H9 (cell line): ENCODE measurements around the gene SIT1. TPM values are rescaled to one million over a fixed set of nuclear protein-coding genes. Genes with fewer than 3 reads are reported as not detected.

Experiments
- DNase-seq: peaks from one replicate; pipeline ENCODE4 v3.0.0-alpha.2; 2017
- H2AFZ ChIP-seq: one replicate; pipeline ENCODE4 v1.6.1; 2013; ENCODE audit warnings: mild to moderate bottlenecking, low read length, control low read depth, moderate library complexity
- H2AK5ac ChIP-seq: 2 replicates; pipeline ENCODE4 v1.6.1; 2013; ENCODE audit warnings: low read length, control low read depth, mixed read lengths; ENCODE audit not compliant: insufficient read length
- H2BK120ac ChIP-seq: one replicate; pipeline ENCODE4 v1.6.1; 2013; ENCODE audit warnings: low read depth, mild to moderate bottlenecking, low read length, control low read depth, inconsistent platforms; ENCODE audit not compliant: poor library complexity, severe bottlenecking
- H2BK12ac ChIP-seq: 2 replicates; pipeline ENCODE4 v1.6.1; 2013; ENCODE audit warnings: low read length, control low read depth, mixed read lengths, low read depth; ENCODE audit not compliant: insufficient read length
- H2BK15ac ChIP-seq: 2 replicates; pipeline ENCODE4 v1.6.1; 2013; ENCODE audit warnings: low read depth, low read length, control low read depth
- H2BK20ac ChIP-seq: one replicate; pipeline ENCODE4 v1.6.1; 2013; ENCODE audit warnings: low read depth, mild to moderate bottlenecking, low read length, control low read depth, inconsistent platforms; ENCODE audit not compliant: poor library complexity, severe bottlenecking
- H2BK5ac ChIP-seq: 2 replicates; pipeline ENCODE4 v1.6.1; 2013; ENCODE audit warnings: low read length, control low read depth, mixed read lengths; ENCODE audit not compliant: insufficient read length
- H3K14ac ChIP-seq: 2 replicates; pipeline ENCODE4 v1.6.1; 2013; ENCODE audit warnings: low read length, control low read depth; ENCODE audit not compliant: insufficient read depth
- H3K18ac ChIP-seq: 2 replicates; pipeline ENCODE4 v1.6.1; 2013; ENCODE audit warnings: low read depth, mild to moderate bottlenecking, mixed read lengths, low read length, control low read depth; ENCODE audit not compliant: insufficient read length
- H3K23ac ChIP-seq: 2 replicates; pipeline ENCODE4 v1.6.1; 2013; ENCODE audit warnings: low read length, control low read depth, mixed read lengths, low read depth; ENCODE audit not compliant: insufficient read length
- H3K23me2 ChIP-seq: 2 replicates; pipeline ENCODE4 v1.6.1; 2013; ENCODE audit warnings: low read depth, mild to moderate bottlenecking, mixed read lengths, low read length, control low read depth; ENCODE audit not compliant: insufficient read length, poor library complexity, severe bottlenecking
- H3K27ac ChIP-seq: 2 replicates; pipeline ENCODE4 v1.5.1; 2013; ENCODE audit warnings: low read length, control low read depth, mixed read lengths, low read depth; ENCODE audit not compliant: insufficient read length
- H3K27me3 ChIP-seq: 2 replicates; pipeline ENCODE4 v1.6.1; 2013; ENCODE audit warnings: low read length, control low read depth, inconsistent platforms; ENCODE audit not compliant: insufficient read depth
- H3K4ac ChIP-seq: 2 replicates; pipeline ENCODE4 v1.6.1; 2013; ENCODE audit warnings: low read depth, mild to moderate bottlenecking, control low read depth, inconsistent platforms, low read length, moderate library complexity
- H3K4me1 ChIP-seq: 2 replicates; pipeline ENCODE4 v1.6.1; 2013; ENCODE audit warnings: low read length, control low read depth, inconsistent platforms; ENCODE audit not compliant: insufficient read depth
- H3K4me2 ChIP-seq: 2 replicates; pipeline ENCODE4 v1.6.1; 2013; ENCODE audit warnings: low read length, control low read depth, mixed read lengths; ENCODE audit not compliant: insufficient read length, insufficient read depth
- H3K56ac ChIP-seq: 2 replicates; pipeline ENCODE4 v1.6.1; 2013; ENCODE audit warnings: low read depth, mild to moderate bottlenecking, mixed read lengths, low read length, control low read depth; ENCODE audit not compliant: insufficient read length
- H3K79me1 ChIP-seq: 2 replicates; pipeline ENCODE4 v1.6.1; 2013; ENCODE audit warnings: low read depth, mild to moderate bottlenecking, moderate library complexity, low read length, control low read depth, inconsistent platforms; ENCODE audit not compliant: insufficient read depth, poor library complexity, severe bottlenecking
- H3K79me2 ChIP-seq: 2 replicates; pipeline ENCODE4 v1.6.1; 2013; ENCODE audit warnings: low read length, control low read depth, inconsistent platforms; ENCODE audit not compliant: insufficient read depth
- H3K9ac ChIP-seq: 2 replicates; pipeline ENCODE4 v1.6.1; 2013; ENCODE audit warnings: low read length, control low read depth, mixed read lengths; ENCODE audit not compliant: insufficient read length; ENCODE audit errors: extremely low read depth
- H3K9me3 ChIP-seq: one replicate; pipeline ENCODE4 v1.6.1; 2013; ENCODE audit warnings: low read depth, low read length, inconsistent platforms; ENCODE audit not compliant: control insufficient read depth
- H3T11ph ChIP-seq: one replicate; pipeline ENCODE4 v1.6.1; 2013; ENCODE audit warnings: mild to moderate bottlenecking, low read length, control low read depth, inconsistent platforms
- H4K20me1 ChIP-seq: one replicate; pipeline ENCODE4 v1.6.1; 2013; ENCODE audit not compliant: control insufficient read depth, insufficient read length, insufficient read depth
- H4K5ac ChIP-seq: 2 replicates; pipeline ENCODE4 v1.6.1; 2013; ENCODE audit warnings: low read depth, mild to moderate bottlenecking, mixed read lengths, low read length, control low read depth; ENCODE audit not compliant: insufficient read length
- H4K8ac ChIP-seq: replicated peaks from 2 replicates; pipeline ENCODE4 v1.6.1; 2013; ENCODE audit warnings: low read length, control low read depth, mixed read lengths, low read depth; ENCODE audit not compliant: insufficient read length
- H4K91ac ChIP-seq: 2 replicates; pipeline ENCODE4 v1.6.1; 2013; ENCODE audit warnings: low read depth, mild to moderate bottlenecking, moderate library complexity, mixed read lengths, low read length, control low read depth; ENCODE audit not compliant: insufficient read length
- H3K27ac Mint-ChIP-seq, 3 experiments: 2 replicates in 2 of 3; 3 replicates in 1 of 3; pipeline ENCODE4 v1.8.0; 2020 to 2021; ENCODE audit warnings: mixed read lengths in 3 of 3, mild to moderate bottlenecking in 1 of 3, moderate library complexity in 1 of 3
- H3K27me3 Mint-ChIP-seq: 2 replicates; pipeline ENCODE4 v1.8.0; 2021; ENCODE audit warnings: low read depth, mild to moderate bottlenecking, moderate library complexity, mixed read lengths
- H3K36me3 Mint-ChIP-seq, 3 experiments: 2 replicates in 2 of 3; 3 replicates in 1 of 3; pipeline ENCODE4 v1.8.0; 2020 to 2021; ENCODE audit warnings: low read depth in 3 of 3, mixed read lengths in 3 of 3; ENCODE audit not compliant: insufficient read depth in 1 of 3
- H3K4me1 Mint-ChIP-seq, 2 experiments: 2 replicates each; pipeline ENCODE4 v1.8.0; 2020; ENCODE audit warnings: mixed read lengths in 2 of 2
- H3K4me3 Mint-ChIP-seq, 2 experiments: 2 replicates in 1 of 2; 3 replicates in 1 of 2; pipeline ENCODE4 v1.8.0; 2020 to 2021; ENCODE audit warnings: mild to moderate bottlenecking in 2 of 2, mixed read lengths in 2 of 2, moderate library complexity in 1 of 2
- H3K9me3 Mint-ChIP-seq, 2 experiments: 2 replicates in 1 of 2; 3 replicates in 1 of 2; pipeline ENCODE4 v1.8.0; 2020; ENCODE audit warnings: mild to moderate bottlenecking in 2 of 2, mixed read lengths in 2 of 2, moderate library complexity in 1 of 2
- CTCF ChIP-seq: fragments of 200-600 bp; sonication (generic); conservative IDR thresholded peaks from 3 replicates; pipeline ENCODE4 v1.8.0; 2021; ENCODE audit warnings: antibody characterized with exemption, mild to moderate bottlenecking
- WGBS: extraction: QIAGEN DNeasy Blood & Tissue Kit; methylation state at CpG from one replicate; pipeline ENCODE4 v1.1.7; 2013; ENCODE audit warnings: missing lambda C conversion rate, low lambda C conversion rate, mixed read lengths; ENCODE audit not compliant: insufficient read length; ENCODE audit errors: extremely low coverage; 5-methylcytosine and 5-hydroxymethylcytosine counted together
- total RNA-seq: library from RNA; stranded (reverse); gene quantifications from 2 replicates; pipeline ENCODE4 v1.2.1, GENCODE V29; 2021

SIT1 gene
- total RNA-seq, 1 experiment from 2014 or later, result 1.6 TPM

- Histone ChIP-seq H3K23ac (no peak overlapping the region), H2BK120ac (no peak overlapping the region), H3K27me3 (0 out of 2 replicates have a peak, but pooled peaks cover 2% of the 10 kb centered on the region), H4K91ac (no peak overlapping the region), H2BK20ac (no peak overlapping the region), H3K27ac (no peak overlapping the region), H4K5ac (no peak overlapping the region), H3K4ac (no peak overlapping the region), H2BK5ac (no peak overlapping the region), H4K20me1 (no peaks in the 10 kb centered on the region), H3K79me2 (no peaks in the 10 kb centered on the region), H3K4me1 (peaks cover 3% of the 10 kb centered on the region; the same call in 1 of the 2 replicates), H3K23me2 (peaks cover 7% of the 10 kb centered on the region), H2AK5ac (no peak overlapping the region), H4K8ac (no peak overlapping the region), H3K18ac (no peak overlapping the region), H3K56ac (no peak overlapping the region), H3K14ac (no peak overlapping the region), H3K4me2 (no peak overlapping the region), H3T11ph (no peak overlapping the region), H2AFZ (no peak overlapping the region), H3K9me3 (no peaks in the 10 kb centered on the region), H3K9ac (no peak overlapping the region), H3K79me1 (no peaks in the 10 kb centered on the region), H2BK15ac (no peak overlapping the region), H2BK12ac (no peak overlapping the region)
- no peak for TF ChIP-seq CTCF
- no peak for DNase-seq
- H3K27me3 Mint-ChIP-seq, result peaks cover 18% of the 10 kb centered on the region
- WGBS, result no CpG with 5 or more reads among the region's 2 CpGs
- peaks cover 22 to 29% of the 10 kb centered on the region in 2 experiments for H3K4me1 Mint-ChIP-seq
- no peak overlapping the region for H3K4me3 Mint-ChIP-seq
- H3K36me3 Mint-ChIP-seq, result peaks cover 0 to 2% (median 0%) of the 10 kb centered on the region in 3 experiments; a peak in 1 of 7 replicates
- H3K27ac Mint-ChIP-seq, result no peak overlapping the region
- H3K9me3 Mint-ChIP-seq, result peaks cover 2 to 3% of the 10 kb centered on the region in 2 experiments; a peak in 3 of 5 replicates
Measured at GRCh38 chr9:35653611-35654010, 2.9 kb upstream of the SIT1 start.
